ENCODE results near the gene MDN1. TPM values are rescaled to one million over a fixed set of nuclear protein-coding genes. Genes with fewer than 3 reads are reported as not detected.

Gene MDN1
- total RNA-seq, 2 donors from 2014 or later: 26.2 to 53.3 TPM

GRCh38 chr6:89681983-89682564 lies 137.5 kb downstream of the MDN1 start:
- Histone ChIP-seq H3K36me3 (peaks cover 4 to 9% of the 10 kb centered on the region in 2 donors), H3K27me3 (replicated peaks; ENCODE audit: insufficient read depth) (no peaks in the 10 kb centered on the region)

GRCh38 chr6:89680551-89680950 lies 139.0 kb downstream of the MDN1 start:
- Histone ChIP-seq H3K36me3 (peaks cover 6 to 11% of the 10 kb centered on the region in 2 donors), H3K27me3 (replicated peaks; ENCODE audit: insufficient read depth) (no peaks in the 10 kb centered on the region), H3K4me3 (no peak overlapping the region), H3K4me1 (replicated peaks) (no peaks in the 10 kb centered on the region), H3K27ac (no peak overlapping the region), H3K9me3 (no peaks in the 10 kb centered on the region)
- TF ChIP-seq POLR2AphosphoS5 (IDR thresholded peaks at IDR 0.05) (no peak), POLR2A (IDR thresholded peaks at IDR 0.05) (no peak), CTCF (IDR thresholded peaks at IDR 0.05) (no peak)
- DNase-seq (ENCODE audit: low spot score): no peak
- intact Hi-C loops (cut with DNase I): no loop called here
- 92% methylated on average over 7 of the region's 7 CpGs for WGBS

More at GRCh38 chr6:89681983-89682564, 137.5 kb downstream of the MDN1 start:
- no peak for DNase-seq (ENCODE audit: low spot score)
- WGBS: 92% methylated on average over 10 of the region's 10 CpGs
- no peak overlapping the region for H3K4me3 ChIP-seq
- H3K27ac ChIP-seq: no peak overlapping the region
- H3K4me1 ChIP-seq (replicated peaks): no peaks in the 10 kb centered on the region
- intact Hi-C loops (cut with DNase I): no loop called here
- H3K9me3 ChIP-seq: no peaks in the 10 kb centered on the region
- TF ChIP-seq POLR2AphosphoS5 (IDR thresholded peaks at IDR 0.05): no peak
- TF ChIP-seq POLR2A (IDR thresholded peaks at IDR 0.05): no peak
- no peak for TF ChIP-seq CTCF (IDR thresholded peaks at IDR 0.05)

- WGBS: 88% methylated on average over 2 of the region's 2 CpGs
- Histone ChIP-seq H3K27me3 (replicated peaks; ENCODE audit: insufficient read depth) (no peaks in the 10 kb centered on the region), H3K36me3 (peaks cover 6 to 11% of the 10 kb centered on the region in 2 donors), H3K4me3 (no peak overlapping the region), H3K27ac (no peak overlapping the region), H3K9me3 (no peaks in the 10 kb centered on the region), H3K4me1 (replicated peaks) (no peaks in the 10 kb centered on the region)
- intact Hi-C loops (cut with DNase I): no loop called here
- TF ChIP-seq CTCF (IDR thresholded peaks at IDR 0.05) (no peak), POLR2A (IDR thresholded peaks at IDR 0.05) (no peak), POLR2AphosphoS5 (IDR thresholded peaks at IDR 0.05) (no peak)
- no peak for DNase-seq (ENCODE audit: low spot score)
These were observed 139.4 kb downstream of the MDN1 start for GRCh38 chr6:89680150-89680549.

GRCh38 chr6:89679215-89680120 lies 140.1 kb downstream of the MDN1 start:
- Histone ChIP-seq H3K36me3 (peaks cover 6 to 11% of the 10 kb centered on the region in 2 donors), H3K4me1 (replicated peaks) (no peaks in the 10 kb centered on the region), H3K27ac (no peak overlapping the region), H3K4me3 (no peak overlapping the region), H3K9me3 (no peaks in the 10 kb centered on the region), H3K27me3 (replicated peaks; ENCODE audit: insufficient read depth) (no peaks in the 10 kb centered on the region)
- 83% methylated on average over 6 of the region's 6 CpGs for WGBS
- no peak for TF ChIP-seq POLR2AphosphoS5 (IDR thresholded peaks at IDR 0.05)
- no peak for TF ChIP-seq POLR2A (IDR thresholded peaks at IDR 0.05)
- TF ChIP-seq CTCF (IDR thresholded peaks at IDR 0.05): no peak
- intact Hi-C loops (cut with DNase I): no loop called here
- no peak for DNase-seq (ENCODE audit: low spot score)
